ENCODE data around the gene TRPM6.
"Not testable (repeated sequence)": the region's sequence is repeated elsewhere in the genome, so short reads cannot be mapped to it uniquely, and the experiment has no call there.

Gene TRPM6

GRCh38 chr9:74856989-74857388 is 30.7 kb downstream of the TRPM6 start:
- DNase-seq (ENCODE audit: low read depth), result no peak

- no peak for DNase-seq (ENCODE audit: low read depth)
Observed at GRCh38 chr9:74855072-74855471, 32.6 kb downstream of the TRPM6 start.

GRCh38 chr9:74853024-74853423 is 34.7 kb downstream of the TRPM6 start:
- DNase-seq (ENCODE audit: low read depth), result not testable (repeated sequence)

GRCh38 chr9:74848153-74848525 is 39.6 kb downstream of the TRPM6 start:
- no peak for DNase-seq (ENCODE audit: low read depth)

DNA sequence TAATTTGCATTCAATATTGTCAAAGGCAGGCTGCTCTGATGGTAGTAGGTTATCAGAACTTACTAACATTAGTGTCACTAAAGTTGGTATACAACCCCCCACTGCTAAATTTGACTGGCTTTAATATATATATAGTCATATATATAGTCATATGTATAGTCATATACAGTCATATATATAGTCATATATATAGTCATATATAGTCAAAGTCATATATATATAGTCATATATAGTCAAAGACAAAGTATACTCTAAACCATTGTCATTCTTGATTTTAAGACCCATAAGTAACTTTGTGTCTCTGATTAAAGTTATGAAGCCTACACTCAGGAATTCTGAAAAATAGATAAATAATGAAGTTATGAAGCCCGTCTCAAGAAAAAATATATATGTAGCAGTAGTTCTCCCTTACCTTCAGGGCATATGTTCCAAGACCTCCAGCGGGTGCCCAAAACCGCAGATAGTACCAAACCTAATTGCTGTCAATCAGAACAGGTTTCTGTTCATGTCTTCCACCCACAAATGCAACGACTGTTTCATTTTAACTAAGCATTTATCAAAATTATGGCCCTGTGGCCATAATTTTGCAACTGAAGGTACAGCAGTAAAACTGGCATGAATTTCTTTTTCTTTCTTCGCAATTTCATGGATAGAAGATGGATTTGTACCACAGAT is 40.1 kb downstream of the TRPM6 start:
- no peak for DNase-seq (ENCODE audit: low read depth)

- DNase-seq (ENCODE audit: low read depth), result no peak
Observed at GRCh38 chr9:74846766-74847165, 41.0 kb downstream of the TRPM6 start.

- DNase-seq (ENCODE audit: low read depth), result no peak
Observed at GRCh38 chr9:74838351-74838750, 49.4 kb downstream of the TRPM6 start.

DNA sequence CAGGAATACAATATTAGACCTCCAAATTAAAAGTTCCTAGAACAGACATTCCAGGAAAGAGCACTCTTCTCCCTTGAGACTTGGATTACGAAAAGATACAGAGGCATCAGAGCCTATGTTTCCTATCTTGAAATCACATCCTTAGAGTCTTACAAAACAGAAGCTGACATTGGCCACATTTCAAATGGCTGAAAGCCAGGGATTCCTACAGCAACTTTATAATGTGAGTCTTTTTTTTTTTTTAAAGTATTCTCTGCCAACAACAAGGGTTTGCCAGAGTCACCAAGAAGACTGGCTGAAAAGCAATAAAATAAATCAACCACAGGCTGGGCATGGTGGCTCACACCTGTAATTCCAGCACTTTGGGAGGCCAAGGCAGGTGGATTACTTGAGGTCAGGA is 63.1 kb downstream of the TRPM6 start:
- DNase-seq (ENCODE audit: low read depth), result no peak

DNA sequence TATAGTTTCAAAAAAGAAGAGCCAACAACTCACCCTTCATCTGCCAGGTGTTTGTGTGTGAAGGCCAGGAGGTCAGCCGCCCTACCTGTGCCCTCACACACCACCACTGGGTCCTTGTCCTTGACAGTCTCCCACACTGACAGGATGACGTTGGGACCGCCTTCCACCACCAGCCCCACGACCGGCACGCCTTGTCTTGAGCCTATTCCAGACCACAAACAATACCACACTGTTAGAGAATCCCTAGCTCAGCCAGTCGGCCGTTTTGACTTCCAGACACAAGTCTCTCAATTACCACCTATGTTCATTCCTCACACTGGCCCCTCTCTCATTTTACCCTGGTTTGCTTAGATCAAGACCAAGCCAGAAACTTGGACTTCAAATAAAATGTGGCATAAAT is 66.1 kb downstream of the TRPM6 start:
- DNase-seq (ENCODE audit: low read depth), result no peak

- no peak for DNase-seq (ENCODE audit: low read depth)
Observed at GRCh38 chr9:74817816-74818215, 69.9 kb downstream of the TRPM6 start.

GRCh38 chr9:74817281-74817810 is 70.4 kb downstream of the TRPM6 start:
- no peak for DNase-seq (ENCODE audit: low read depth)

- no peak for DNase-seq (ENCODE audit: low read depth)
Observed at GRCh38 chr9:74810200-74810599, 77.5 kb downstream of the TRPM6 start.

DNA sequence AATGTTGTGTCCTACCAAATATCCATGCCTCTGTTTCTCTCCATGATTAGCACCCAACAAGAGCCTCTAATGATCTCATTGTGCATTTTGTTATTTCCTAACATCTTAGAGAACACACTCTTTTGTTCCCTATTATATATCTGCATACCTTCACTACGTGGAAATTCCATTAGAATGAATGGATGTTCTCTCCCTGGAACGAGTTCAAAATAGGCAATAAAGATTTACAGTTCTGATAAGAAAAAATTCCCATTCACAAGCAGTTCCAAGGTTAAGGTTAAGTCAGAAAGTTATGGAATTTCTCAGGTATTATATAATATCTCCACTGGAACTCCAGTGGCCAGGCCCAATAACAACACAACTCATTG is 83.7 kb downstream of the TRPM6 start:
- DNase-seq (ENCODE audit: low read depth), result no peak

GRCh38 chr9:74803376-74804017 is 84.2 kb downstream of the TRPM6 start:
- no peak for DNase-seq (ENCODE audit: low read depth)

DNA sequence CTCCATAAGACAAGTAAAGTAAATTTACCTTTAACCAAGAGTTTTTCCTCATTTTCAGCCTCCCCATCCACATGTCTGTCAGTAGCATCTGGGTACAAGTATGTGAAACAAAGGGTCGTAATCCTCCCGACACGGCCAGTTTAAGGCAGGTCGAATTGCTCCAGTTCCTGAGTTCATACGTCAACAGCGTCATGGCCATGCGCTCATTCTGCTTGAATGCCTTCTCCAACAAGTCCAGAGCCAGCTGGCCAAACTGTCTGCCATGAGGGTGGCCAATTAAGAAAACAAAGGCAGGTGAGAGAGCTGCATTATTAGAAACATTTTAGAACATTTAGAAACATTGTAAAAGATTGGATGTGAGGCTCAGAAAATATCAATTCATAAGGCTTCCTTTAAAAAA is 87.5 kb downstream of the TRPM6 start:
- DNase-seq (ENCODE audit: low read depth), result no peak

DNA sequence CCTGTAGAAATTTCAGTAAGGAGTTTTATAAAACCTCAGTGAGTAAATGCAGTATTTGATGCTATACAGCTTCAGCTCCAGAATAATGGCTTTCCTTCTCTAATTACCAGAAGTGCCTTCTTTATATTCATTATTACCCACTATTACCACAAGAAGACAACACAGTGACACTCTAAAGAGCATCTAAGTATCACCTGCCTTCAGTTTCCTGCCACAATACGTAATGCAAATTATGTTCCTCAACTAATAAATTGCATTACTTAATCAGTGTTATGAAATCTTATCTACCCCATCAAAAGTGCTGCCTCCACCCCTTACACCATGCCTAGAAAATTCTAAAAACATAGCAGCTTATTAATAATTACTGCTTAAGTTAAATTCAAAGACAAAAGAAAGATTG is 91.9 kb downstream of the TRPM6 start:
- no peak for DNase-seq (ENCODE audit: low read depth)

DNA sequence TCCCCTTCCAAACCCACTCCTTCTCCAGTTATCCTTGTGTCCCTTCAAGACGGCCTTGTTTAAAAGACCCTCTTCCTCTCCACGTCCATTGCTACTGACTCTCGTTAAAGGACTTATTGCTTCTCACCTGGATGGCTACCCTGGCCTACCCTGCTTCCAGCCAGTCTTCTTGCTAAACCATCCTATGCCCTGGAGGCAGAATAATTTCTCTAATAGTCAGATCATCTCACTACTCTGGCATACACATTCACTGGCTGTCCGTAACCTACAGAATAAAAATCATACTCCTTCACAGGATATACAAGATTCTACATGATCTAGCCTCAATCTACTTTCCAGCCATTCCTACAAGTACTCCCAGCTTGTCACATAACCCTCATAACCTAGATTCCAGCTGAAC is 92.6 kb downstream of the TRPM6 start:
- DNase-seq (ENCODE audit: low read depth), result no peak

- no peak for DNase-seq (ENCODE audit: low read depth)
Observed at GRCh38 chr9:74784506-74784905, 103.2 kb downstream of the TRPM6 start.

- no peak for DNase-seq (ENCODE audit: low read depth)
Observed at GRCh38 chr9:74783408-74783807, 104.3 kb downstream of the TRPM6 start.

DNA sequence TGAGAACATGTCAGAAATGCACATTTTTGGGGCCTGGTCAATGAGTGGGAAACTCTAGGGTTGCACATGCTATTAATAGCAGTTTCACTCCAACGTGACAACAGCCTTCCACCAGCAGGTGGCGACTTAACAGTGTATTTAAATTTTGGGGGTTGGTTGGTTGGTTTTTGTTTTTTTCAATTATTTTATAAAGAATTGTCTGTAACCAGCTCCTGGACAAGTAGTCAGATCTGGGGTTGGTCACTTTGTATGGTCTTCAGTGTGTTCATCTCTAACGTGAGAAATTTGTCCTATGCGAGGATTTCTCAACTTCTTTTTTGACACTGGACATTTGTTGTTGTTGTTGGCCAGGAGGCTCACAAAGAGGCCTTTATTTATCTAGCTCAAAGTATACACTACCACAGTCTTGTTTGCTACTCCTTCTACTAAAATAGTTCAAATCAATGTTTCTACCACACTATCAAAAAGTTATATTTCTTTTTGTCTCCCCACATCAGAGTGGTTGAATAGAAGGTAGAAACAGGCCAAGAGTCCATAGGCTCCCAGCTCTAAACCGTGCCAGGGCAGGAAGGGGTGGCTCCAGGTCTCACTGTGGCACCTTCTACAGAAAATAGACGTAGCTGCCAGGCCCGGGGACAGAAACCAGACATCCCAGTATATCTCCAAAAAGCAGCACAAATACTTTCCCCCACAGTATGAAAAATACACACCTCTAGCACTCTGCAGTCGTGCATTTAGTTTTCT is 110.4 kb downstream of the TRPM6 start:
- DNase-seq (ENCODE audit: low read depth), result peak; percentile 44

DNA sequence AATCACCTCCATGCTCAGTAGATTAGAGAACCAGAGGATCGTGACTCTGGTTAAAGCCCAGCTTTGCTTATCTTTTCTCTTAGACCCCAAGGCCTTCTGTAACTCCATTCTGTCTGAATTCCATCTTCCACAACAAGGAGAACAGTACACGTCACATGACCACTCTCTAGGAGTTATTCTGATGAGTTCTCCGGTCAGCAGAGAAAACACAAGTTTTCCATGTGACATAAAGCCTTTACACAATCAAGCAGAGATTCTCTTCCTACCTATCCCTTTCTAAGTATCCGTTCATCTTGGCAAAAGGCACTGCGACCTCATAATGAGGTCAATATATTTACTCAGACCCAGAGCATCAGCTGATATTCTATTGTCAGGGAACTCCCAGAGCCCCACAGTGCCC is 112.3 kb downstream of the TRPM6 start:
- no peak for DNase-seq (ENCODE audit: low read depth)

GRCh38 chr9:74773886-74774479 is 113.7 kb downstream of the TRPM6 start:
- peak; percentile 48 for DNase-seq (ENCODE audit: low read depth)

DNA sequence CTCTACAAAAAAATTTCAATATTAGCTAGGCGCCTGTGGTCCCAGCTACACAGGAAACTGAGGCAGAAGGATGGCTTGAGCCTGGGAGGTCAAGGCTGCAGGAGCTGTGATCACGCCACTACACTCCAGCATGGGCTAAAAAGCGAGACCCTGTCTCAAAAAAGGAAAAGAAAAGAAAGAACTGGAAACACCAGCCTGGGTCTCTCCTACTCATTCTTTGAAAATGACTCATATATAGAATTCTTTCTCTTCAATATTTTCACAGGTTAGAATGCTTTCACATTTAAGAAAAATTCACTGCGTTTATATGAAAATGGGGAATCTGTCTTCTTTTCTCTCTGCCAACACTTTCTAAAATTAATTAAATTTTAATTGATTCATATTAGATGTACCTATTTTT is 115.6 kb downstream of the TRPM6 start:
- no peak for DNase-seq (ENCODE audit: low read depth)
